Measurements from ENCODE around the gene PIK3IP1.

The PIK3IP1 gene

GRCh38 chr22:31276426-31277167 lies 15.7 kb downstream of the PIK3IP1 start:
- no peak for DNase-seq (ENCODE audit: low read depth, low spot score)
- no peak overlapping the region for H3K4me3 ChIP-seq (ENCODE audit: low read depth, low read length)
- TF ChIP-seq CTCF (IDR thresholded peaks at IDR 0.05; ENCODE audit: low read depth, low read length) = no peak
- in situ Hi-C loops (cut with HindIII; ENCODE audit: low sequenced_read_pairs) = no loop called here

GRCh38 chr22:31275576-31275975 lies 16.7 kb downstream of the PIK3IP1 start:
- DNase-seq (ENCODE audit: low read depth, low spot score) = no peak
- no peak overlapping the region for H3K4me3 ChIP-seq (ENCODE audit: low read depth, low read length)
- in situ Hi-C loops (cut with HindIII; ENCODE audit: low sequenced_read_pairs) = no loop called here
- TF ChIP-seq CTCF (IDR thresholded peaks at IDR 0.05; ENCODE audit: low read depth, low read length) = no peak

GRCh38 chr22:31275018-31275417 lies 17.3 kb downstream of the PIK3IP1 start:
- no peak overlapping the region for H3K4me3 ChIP-seq (ENCODE audit: low read depth, low read length)
- no peak for DNase-seq (ENCODE audit: low read depth, low spot score)
- in situ Hi-C loops (cut with HindIII; ENCODE audit: low sequenced_read_pairs) = no loop called here
- no peak for TF ChIP-seq CTCF (IDR thresholded peaks at IDR 0.05; ENCODE audit: low read depth, low read length)

GRCh38 chr22:31274017-31274416 lies 18.3 kb downstream of the PIK3IP1 start:
- no peak for TF ChIP-seq CTCF (IDR thresholded peaks at IDR 0.05; ENCODE audit: low read depth, low read length)
- no peak overlapping the region for H3K4me3 ChIP-seq (ENCODE audit: low read depth, low read length)
- DNase-seq (ENCODE audit: low read depth, low spot score) = no peak
- in situ Hi-C loops (cut with HindIII; ENCODE audit: low sequenced_read_pairs) = no loop called here

- in situ Hi-C loops (cut with HindIII; ENCODE audit: low sequenced_read_pairs) = no loop called here
- DNase-seq (ENCODE audit: low read depth, low spot score) = peak; percentile 57
Measured at GRCh38 chr22:31272522-31273446, 19.5 kb downstream of the PIK3IP1 start.

More at GRCh38 chr22:31272522-31273446, 19.5 kb downstream of the PIK3IP1 start:
- H3K4me3 ChIP-seq (ENCODE audit: low read depth, low read length) = no peak overlapping the region
- TF ChIP-seq CTCF (IDR thresholded peaks at IDR 0.05; ENCODE audit: low read depth, low read length) = peak; percentile 79
